Measurements from ENCODE around the gene KRTAP10-3.
"Not testable (repeated sequence)": the region's sequence is repeated elsewhere in the genome, so short reads cannot be mapped to it uniquely, and the experiment has no call there.

Gene KRTAP10-3

DNA sequence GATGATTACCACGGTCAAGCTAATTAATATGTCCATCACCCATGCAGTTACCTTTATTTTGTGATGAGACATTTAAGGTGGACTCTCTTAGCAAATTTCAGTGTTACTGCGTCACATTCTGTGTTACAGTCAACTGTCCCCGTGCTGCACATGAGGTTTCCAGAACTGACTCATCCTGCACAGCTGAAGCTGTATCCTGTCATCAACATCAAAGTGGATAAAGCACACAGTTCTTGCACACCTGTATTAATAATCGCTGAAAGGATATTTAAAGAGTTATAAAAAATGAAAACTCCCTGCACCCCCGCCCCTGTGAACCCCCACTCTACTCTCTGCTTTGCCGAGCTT lies 25.2 kb upstream of the KRTAP10-3 start:
- DNase-seq (ENCODE audit: low spot score): no peak
- TF ChIP-seq, protein P1, sequence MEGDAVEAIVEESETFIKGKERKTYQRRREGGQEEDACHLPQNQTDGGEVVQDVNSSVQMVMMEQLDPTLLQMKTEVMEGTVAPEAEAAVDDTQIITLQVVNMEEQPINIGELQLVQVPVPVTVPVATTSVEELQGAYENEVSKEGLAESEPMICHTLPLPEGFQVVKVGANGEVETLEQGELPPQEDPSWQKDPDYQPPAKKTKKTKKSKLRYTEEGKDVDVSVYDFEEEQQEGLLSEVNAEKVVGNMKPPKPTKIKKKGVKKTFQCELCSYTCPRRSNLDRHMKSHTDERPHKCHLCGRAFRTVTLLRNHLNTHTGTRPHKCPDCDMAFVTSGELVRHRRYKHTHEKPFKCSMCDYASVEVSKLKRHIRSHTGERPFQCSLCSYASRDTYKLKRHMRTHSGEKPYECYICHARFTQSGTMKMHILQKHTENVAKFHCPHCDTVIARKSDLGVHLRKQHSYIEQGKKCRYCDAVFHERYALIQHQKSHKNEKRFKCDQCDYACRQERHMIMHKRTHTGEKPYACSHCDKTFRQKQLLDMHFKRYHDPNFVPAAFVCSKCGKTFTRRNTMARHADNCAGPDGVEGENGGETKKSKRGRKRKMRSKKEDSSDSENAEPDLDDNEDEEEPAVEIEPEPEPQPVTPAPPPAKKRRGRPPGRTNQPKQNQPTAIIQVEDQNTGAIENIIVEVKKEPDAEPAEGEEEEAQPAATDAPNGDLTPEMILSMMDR (IDR thresholded peaks at IDR 0.05; ENCODE audit: extremely low read depth, insufficient read depth, missing control alignments): no peak
- in situ Hi-C loops (cut with MboI; ENCODE audit: low pct_unique_long_range_greater_than_20kb, low sequenced_read_pairs, unreplicated experiment): no loop called here

DNA sequence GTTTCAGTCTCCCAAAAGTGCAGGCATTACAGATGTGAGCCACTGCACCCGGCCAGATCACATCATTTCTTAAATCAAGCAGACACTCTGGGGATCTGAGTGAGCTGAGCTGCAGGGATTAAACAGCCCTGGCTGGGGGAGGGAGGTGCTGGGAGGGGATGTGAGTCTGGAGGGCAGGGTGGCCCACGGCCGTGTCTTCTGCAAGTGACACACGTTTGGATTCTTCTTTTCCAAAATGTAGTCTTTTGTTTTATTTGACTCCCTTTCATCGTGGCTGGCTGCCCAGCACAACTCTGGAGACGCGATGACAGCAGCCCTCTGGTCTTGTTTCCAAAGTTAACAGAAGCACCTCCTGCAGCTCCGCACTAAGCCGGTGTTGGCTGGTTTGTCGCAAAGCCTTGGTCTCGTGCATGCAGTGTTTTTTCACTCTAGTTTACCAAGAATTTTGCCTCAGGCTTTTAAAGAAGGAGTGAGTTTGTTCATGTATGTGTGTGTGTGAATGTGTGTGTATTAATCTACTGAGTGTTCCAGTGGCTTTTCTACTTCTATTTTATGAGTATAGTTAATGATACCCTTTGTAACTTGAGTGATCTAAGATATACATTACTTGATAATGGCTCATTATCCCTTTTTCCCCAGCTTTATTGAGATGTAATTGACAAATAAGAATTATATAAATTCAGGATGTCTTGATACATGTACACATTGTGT lies 24.6 kb upstream of the KRTAP10-3 start:
- DNase-seq (ENCODE audit: low spot score): no peak
- in situ Hi-C loops (cut with MboI; ENCODE audit: low pct_unique_long_range_greater_than_20kb, low sequenced_read_pairs, unreplicated experiment): no loop called here
- TF ChIP-seq, protein P1 (IDR thresholded peaks at IDR 0.05; ENCODE audit: extremely low read depth, insufficient read depth, missing control alignments): no peak

DNA sequence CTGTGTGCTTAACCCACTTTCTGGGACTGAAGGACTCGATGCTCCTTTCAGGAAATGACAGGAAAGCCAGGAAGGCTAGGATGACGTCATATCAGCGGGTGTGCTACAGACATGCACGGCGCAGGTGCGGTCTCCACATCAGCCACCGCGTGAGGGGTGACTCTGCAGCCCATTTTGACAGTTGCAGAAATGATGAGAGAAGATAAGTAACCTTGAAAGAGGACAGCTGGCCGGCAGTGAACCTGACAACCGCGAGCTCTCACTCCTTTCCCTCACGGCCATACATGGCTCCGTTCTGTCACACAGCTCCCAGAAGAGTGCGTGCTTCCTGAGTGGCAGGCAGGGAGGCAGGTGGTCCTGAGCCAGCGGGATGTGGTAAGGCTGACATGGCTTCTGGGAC lies 23.5 kb upstream of the KRTAP10-3 start:
- in situ Hi-C loops (cut with MboI; ENCODE audit: low pct_unique_long_range_greater_than_20kb, low sequenced_read_pairs, unreplicated experiment): no loop called here
- no peak for DNase-seq (ENCODE audit: low spot score)
- TF ChIP-seq, protein P1 (IDR thresholded peaks at IDR 0.05; ENCODE audit: extremely low read depth, insufficient read depth, missing control alignments): no peak

DNA sequence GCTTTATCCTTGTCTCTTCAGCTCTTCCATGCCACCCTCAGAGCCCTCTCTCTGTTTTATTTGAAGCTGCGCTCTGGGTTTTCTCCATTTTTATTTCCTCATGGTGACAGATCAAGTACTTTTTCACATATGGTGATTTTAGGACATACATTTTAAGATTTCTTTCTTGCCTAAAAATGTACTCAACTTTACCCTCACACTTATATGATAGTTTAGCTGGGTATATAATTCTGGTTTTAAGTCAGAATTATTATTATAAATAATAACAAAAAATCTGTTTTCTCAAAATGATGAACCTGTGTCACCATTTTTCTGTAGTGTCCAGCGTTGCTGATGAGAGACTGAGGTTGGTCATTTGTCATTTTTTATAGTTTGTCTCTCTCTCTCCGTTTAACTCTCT lies 22.6 kb upstream of the KRTAP10-3 start:
- in situ Hi-C loops (cut with MboI; ENCODE audit: low pct_unique_long_range_greater_than_20kb, low sequenced_read_pairs, unreplicated experiment): no loop called here
- TF ChIP-seq, protein P1 (IDR thresholded peaks at IDR 0.05; ENCODE audit: extremely low read depth, insufficient read depth, missing control alignments): no peak
- DNase-seq (ENCODE audit: low spot score): no peak

DNA sequence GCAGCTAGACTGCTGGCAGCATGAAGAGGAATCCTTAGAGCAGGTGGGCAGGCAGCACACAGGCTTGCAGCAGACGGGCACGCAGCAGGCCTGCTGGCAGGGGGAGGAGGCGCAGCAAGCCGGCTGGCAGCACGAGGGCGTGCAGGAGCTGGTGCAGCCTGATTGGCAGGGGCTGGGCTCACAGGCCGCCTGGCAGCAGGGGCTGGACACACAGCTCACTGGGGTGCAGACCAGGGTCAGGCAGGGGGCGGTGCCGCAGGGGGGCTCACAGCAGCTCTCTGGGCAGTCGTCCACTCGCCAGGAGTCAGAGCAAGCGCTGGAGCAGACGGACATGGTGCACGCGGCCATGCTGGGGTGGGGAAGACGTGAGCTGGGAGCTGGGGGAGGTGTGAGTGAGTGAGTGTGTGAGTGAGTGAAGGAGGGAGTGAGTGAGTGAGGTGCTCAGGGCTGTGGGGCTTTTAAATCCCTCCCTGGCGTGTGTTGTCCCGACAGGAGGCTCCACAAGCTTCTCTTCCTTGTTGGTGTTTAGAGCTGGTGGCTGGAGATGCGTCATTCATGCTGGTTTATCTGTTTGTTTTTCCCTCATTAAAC lies 21.7 kb upstream of the KRTAP10-3 start, which contains the start of gene KRTAP10-5:
Gene KRTAP10-5 (minus strand): TSS at position 374 of the 591 bp plus-strand sequence. CDS start 26 bp downstream, at position 348.
- in situ Hi-C loops (cut with MboI; ENCODE audit: low pct_unique_long_range_greater_than_20kb, low sequenced_read_pairs, unreplicated experiment); DNase-seq (ENCODE audit: low spot score): not testable (repeated sequence)

DNA sequence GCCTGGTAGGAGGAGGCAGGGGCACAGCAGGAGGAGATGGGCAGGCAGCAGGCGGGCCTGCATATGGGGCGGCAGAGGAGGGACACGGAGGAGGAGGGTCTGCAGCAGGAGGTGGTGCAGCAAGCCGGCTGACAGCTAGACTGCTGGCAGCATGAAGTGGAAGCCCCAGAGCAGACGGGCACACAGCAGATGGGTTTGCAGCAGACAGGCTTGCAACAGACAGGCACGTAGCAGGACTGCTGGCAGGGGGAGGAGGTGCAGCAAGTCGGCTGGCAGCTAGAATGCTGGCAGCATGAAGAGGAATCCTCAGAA lies 21.2 kb upstream of the KRTAP10-3 start:
- in situ Hi-C loops (cut with MboI; ENCODE audit: low pct_unique_long_range_greater_than_20kb, low sequenced_read_pairs, unreplicated experiment): no loop called here
- TF ChIP-seq, protein P1 (IDR thresholded peaks at IDR 0.05; ENCODE audit: extremely low read depth, insufficient read depth, missing control alignments): no peak
- no peak for DNase-seq (ENCODE audit: low spot score)

DNA sequence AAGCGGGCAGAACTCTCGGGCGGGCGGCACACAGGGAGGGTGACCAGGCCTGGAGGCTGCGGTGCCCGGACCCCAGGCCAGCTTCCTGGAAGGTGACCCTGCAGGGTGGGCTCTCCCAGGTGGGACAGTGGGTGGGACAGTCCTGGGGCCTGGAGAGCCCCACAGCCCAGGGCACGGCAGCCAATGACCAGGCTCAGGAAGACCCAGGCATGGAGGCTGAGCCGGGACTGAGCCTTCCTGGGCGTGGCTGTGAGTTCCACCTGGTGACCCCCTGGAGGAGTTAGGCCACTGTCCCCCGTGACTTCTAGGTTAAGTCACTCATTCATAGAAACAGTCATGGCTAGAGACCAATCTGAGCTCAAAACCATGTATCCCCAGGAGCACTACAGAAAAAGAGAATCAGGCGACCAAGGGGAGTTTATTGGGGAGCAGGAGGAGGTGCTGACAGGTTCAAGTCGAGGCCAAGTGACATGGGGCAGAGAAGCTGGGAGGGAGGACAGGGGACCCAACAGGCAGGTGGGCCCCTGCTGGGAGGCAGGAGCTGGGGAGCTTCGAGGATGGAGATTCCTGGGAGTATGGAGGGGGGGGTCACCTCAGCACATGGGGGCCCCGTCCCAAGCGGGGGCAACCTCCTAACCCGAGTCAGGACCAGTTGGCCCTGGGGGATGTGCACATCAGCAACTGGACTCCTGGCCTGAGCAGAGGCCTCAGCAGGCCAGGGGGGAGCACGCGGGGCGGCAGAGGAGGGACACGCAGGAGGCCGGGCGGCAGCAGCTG lies 20.6 kb upstream of the KRTAP10-3 start:
- in situ Hi-C loops (cut with MboI; ENCODE audit: low pct_unique_long_range_greater_than_20kb, low sequenced_read_pairs, unreplicated experiment): no loop called here
- TF ChIP-seq, protein P1 (IDR thresholded peaks at IDR 0.05; ENCODE audit: extremely low read depth, insufficient read depth, missing control alignments): no peak
- DNase-seq (ENCODE audit: low spot score): no peak

Measured in GM13977 (cell line).